Activated naive CD4-positive, alpha-beta T cell treated with anti-CD3 and anti-CD28 coated beads, Interleukin-2, amount 10 ng/mL, durations not matched to agents 7 days and 5 days (primary cell): ENCODE measurements around the gene NACAD.
"Not testable (repeated sequence)": the region's sequence is repeated elsewhere in the genome, so short reads cannot be mapped to it uniquely, and the experiment has no call there.

ENCODE experiments used
- CTCF ChIA-PET: fragments of 350-600 bp; sonication (Branson Sonifier 250); formaldehyde crosslinking; loops from one replicate; lab custom pipeline; 2021; ENCODE audit warnings: antibody characterized with exemption; lab: Charles Lee
- DNase-seq: peaks from one replicate; pipeline ENCODE4 v3.0.0-alpha.2; 2020
- H3K27ac Mint-ChIP-seq: one replicate; pipeline ENCODE4 v1.8.0; 2021; ENCODE audit warnings: mild to moderate bottlenecking, moderate library complexity, mixed read lengths
- H3K27me3 Mint-ChIP-seq: one replicate; pipeline ENCODE4 v1.8.0; 2021; ENCODE audit warnings: mild to moderate bottlenecking, mixed read lengths
- H3K36me3 Mint-ChIP-seq: one replicate; pipeline ENCODE4 v1.8.0; 2021; ENCODE audit warnings: mixed read lengths
- H3K4me1 Mint-ChIP-seq: one replicate; pipeline ENCODE4 v1.8.0; 2021; ENCODE audit warnings: mixed read lengths
- H3K4me3 Mint-ChIP-seq: one replicate; pipeline ENCODE4 v1.8.0; 2021; ENCODE audit warnings: mild to moderate bottlenecking, moderate library complexity, mixed read lengths
- H3K9me3 Mint-ChIP-seq: one replicate; pipeline ENCODE4 v1.8.0; 2021; ENCODE audit warnings: mixed read lengths

Gene NACAD

DNA sequence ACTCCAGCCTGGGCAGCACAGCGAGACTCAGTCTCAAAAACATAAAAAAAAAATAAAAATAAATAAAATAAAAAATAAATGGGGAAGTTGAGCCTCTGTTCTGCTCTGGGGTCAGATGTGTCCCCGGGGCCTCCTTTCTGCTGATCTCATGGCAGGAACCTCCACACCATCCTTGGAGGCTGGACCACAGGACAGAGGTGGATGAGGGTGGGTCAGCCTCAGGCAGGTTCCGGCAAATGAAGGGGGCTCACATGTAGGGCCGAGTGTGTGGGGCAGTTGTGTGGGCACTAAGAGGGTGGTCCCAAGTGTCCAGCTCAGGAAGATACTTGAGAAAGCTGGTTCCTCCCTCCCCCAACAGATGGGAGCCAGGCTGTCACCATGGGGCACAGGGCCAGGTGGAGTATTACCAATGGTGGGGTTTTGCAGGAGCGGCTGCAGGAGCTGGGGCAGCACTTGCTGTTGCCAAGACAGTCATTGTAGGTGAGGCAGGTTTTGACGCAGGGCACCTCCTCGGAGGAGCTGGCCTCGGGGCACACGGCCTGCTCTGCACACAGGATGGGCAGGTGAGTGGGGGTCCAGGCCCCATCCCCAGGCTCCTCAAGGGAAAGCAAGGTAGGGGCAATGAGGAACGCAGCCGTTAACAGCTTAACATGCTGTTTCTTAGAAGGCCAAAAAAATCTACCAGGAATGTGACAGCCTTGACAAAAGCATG lies 36.6 kb upstream of the NACAD start:
- peaks cover 6% of the 10 kb centered on the region for H3K27me3 Mint-ChIP-seq
- H3K4me1 Mint-ChIP-seq: peaks cover 30% of the 10 kb centered on the region
- no peaks in the 10 kb centered on the region for H3K9me3 Mint-ChIP-seq
- no peaks in the 10 kb centered on the region for H3K36me3 Mint-ChIP-seq
- H3K4me3 Mint-ChIP-seq: no peak overlapping the region
- DNase-seq: no peak
- CTCF ChIA-PET: no interaction called here
- H3K27ac Mint-ChIP-seq: no peak overlapping the region

DNA sequence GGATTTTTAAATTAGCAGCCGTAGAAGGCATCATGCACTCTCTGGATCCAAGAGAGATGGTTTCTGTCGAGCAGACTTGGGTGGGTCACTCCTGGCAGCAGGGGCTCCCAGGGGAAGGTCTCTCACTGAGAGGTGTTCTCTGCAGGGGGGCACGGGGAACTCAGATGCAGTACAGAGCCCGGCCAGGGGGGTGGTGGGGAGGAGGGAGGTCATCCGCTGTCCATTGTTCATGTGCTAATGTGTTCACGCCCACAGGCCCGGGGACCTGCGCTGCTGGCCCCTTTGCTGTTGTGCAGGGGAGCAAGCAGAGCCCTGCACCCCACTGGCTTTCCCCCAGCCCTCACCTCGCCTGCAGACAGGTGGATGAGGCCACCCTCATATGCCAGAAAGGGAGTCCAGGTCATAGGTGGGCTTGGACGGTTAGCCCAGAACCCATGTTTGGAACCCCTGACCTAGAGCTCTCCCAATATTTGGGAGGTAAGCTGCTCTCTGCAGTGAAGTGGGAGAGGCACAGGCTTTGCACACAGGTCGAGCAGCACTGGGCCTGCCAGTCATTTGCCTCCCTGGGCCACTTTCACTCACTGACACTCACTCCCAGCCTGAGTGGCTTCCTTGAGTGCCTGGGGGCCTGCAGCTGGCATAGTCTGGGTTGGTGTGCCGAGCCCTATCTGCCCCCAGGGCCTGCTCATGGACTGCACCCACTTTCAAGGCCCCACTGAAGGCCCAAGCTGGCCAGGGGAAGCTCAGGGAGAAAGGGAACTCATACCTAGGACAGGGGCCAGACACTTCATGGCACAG lies 35.3 kb upstream of the NACAD start:
- Mint-ChIP-seq H3K9me3 (no peaks in the 10 kb centered on the region), H3K27ac (peak overlapping the region; percentile 89), H3K4me1 (peaks cover 36% of the 10 kb centered on the region), H3K36me3 (no peaks in the 10 kb centered on the region), H3K4me3 (no peak overlapping the region), H3K27me3 (no peaks in the 10 kb centered on the region)
- CTCF ChIA-PET: interaction anchor here (1.2 to 2.0 kb wide), 2 partner anchors 12 to 150 kb away, joined by 4 to 9 read pairs; no protein-coding TSS in a partner anchor
- no peak for DNase-seq

DNA sequence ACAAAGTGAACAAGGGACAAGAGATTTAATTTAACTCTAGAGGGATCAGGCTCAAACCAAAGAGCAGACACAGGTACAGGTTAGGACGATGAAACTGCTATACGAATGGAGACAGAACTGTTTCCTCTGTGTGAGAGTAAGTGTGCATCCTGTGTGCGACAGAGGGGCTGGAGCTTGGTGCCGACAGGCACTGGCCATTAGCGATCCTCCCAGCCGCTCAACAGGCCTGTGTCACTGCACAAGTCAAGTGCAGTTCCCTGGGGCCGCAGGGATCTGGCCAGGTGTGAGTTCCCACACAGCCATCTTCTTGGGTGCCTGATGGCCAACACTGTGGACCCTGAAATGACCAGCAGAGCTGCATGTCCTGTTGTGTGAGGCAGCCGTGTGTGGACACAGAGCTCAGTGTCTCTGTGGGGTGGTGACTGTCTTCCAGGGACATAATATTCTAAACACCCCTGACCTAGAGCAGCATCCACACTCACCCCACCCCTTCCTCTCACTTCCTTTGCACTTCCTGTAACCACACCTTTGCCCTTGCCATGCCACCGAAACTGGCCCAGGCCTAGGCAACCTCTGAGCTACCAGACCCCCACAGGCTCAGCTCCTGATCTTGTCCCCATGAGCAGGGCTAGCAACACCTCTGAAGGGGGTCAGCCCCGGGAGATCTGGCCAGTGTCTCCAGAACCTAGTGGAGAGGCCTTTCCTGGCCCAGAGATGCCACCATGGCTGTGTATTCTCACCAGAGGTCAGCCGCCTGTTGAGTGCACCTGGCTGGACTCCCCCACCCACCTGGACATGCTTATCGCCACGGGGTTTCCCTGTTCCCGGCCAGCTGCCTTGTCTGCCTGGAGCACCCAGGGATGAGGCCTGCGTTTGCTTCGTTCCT lies 34.4 kb upstream of the NACAD start:
- no peaks in the 10 kb centered on the region for H3K36me3 Mint-ChIP-seq
- DNase-seq: peak; percentile 52
- no peaks in the 10 kb centered on the region for H3K27me3 Mint-ChIP-seq
- H3K9me3 Mint-ChIP-seq: no peaks in the 10 kb centered on the region
- CTCF ChIA-PET: interaction anchor here (1.1 to 2.0 kb wide), 3 partner anchors 13 to 241 kb away, joined by 3 to 9 read pairs (median 4); no protein-coding TSS in a partner anchor
- H3K4me3 Mint-ChIP-seq: peak overlapping the region; percentile 18
- H3K27ac Mint-ChIP-seq: peak overlapping the region; percentile 89
- peaks cover 43% of the 10 kb centered on the region for H3K4me1 Mint-ChIP-seq

DNA sequence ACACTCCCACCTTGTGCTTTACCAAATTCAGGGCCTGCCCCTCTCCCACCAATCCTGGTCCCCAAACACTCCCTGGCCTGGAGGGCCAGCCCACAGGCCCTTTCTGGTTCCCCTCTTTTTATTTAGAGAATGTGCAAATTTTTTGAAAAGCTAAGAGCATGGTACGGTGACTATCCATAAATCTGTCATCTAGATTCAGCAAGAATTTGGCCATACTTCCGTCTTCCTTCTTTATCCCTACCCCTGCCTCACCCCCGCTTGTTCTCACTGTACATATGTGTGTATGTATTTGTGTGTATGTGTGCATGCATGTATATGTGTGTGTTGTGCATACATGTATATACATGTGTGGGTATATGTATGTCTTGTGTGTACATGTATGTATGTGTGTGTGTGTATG lies 30.8 kb upstream of the NACAD start:
- DNase-seq: no peak
- Mint-ChIP-seq H3K27ac (no peak overlapping the region), H3K4me3 (no peak overlapping the region), H3K36me3 (no peaks in the 10 kb centered on the region), H3K4me1 (peaks cover 46% of the 10 kb centered on the region), H3K27me3 (peaks cover 25% of the 10 kb centered on the region), H3K9me3 (no peaks in the 10 kb centered on the region)
- CTCF ChIA-PET: no interaction called here

DNA sequence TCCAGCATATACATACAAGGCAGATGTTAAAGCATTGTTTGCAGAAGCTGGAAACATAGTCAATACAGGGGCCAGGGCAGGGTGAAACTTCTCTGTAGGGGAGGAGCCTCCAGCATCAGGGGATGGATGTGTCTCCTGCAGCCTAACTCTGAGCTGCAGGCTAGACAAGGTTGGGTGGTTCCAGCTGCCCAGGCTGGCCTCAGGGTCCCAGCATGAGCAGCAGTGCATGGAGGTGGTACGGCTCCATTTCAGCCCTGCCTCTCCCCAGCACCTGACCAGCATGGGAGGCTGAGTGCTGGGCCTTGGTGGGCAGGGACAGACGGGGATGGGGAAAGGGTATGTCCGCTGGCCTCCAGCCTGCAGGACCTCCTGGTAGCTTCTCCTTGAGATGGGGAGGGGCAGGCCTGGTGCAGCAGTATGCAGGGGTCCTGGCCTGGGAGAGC lies 30.1 kb upstream of the NACAD start:
- Mint-ChIP-seq H3K4me1 (peaks cover 44% of the 10 kb centered on the region), H3K36me3 (no peaks in the 10 kb centered on the region), H3K27me3 (peaks cover 31% of the 10 kb centered on the region), H3K27ac (peak overlapping the region; percentile 35), H3K9me3 (no peaks in the 10 kb centered on the region), H3K4me3 (no peak overlapping the region)
- no peak for DNase-seq
- CTCF ChIA-PET: interaction anchor here (0.7 to 0.8 kb wide), 2 partner anchors 17 to 157 kb away, joined by 3 to 4 read pairs; no protein-coding TSS in a partner anchor

DNA sequence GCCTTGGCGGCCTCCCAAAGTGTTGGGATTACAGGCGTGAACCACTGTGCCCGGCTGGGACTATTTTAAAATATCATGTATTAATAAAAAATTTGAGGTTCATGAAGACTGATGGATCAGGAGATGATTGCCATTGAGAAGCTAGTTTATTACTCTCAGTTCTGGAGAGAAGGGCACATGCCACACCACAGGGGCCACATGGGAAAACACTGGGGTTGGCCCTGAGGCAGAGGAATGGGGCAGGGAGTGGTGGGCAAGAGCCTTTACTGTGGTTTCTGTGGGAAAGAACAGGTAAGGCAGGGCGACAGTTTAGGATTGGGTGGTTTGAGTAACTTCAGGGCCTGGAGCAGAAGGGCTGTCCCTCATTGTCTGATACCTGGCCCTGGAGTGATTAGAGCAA lies 29.5 kb upstream of the NACAD start:
- Mint-ChIP-seq H3K27me3 (peaks cover 31% of the 10 kb centered on the region), H3K4me1 (peaks cover 38% of the 10 kb centered on the region), H3K36me3 (no peaks in the 10 kb centered on the region), H3K9me3 (no peaks in the 10 kb centered on the region), H3K27ac (peak overlapping the region; percentile 35), H3K4me3 (no peak overlapping the region)
- no peak for DNase-seq
- CTCF ChIA-PET: interaction anchor here (0.7 to 0.8 kb wide), 2 partner anchors 18 to 157 kb away, joined by 3 to 4 read pairs; no protein-coding TSS in a partner anchor

DNA sequence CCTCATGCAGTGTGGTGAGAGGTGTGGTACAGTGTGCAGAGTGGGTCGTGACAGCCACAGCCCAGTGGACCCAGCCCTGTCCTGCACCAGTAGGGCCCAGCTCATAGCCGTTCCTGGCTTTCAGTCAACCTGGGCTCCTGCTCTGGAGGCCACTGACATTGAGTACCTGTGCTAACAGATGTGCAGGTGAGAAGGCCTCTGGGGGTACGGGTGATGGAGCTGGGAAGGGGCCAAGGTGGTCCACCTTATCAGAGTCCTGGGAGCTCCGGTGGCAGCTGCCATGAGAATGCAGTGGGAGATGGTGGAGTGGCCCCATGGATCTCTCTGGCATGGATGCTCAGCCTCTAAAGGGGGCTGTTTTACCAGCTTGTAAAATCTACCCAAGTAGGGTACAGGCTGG lies 28.8 kb upstream of the NACAD start:
- H3K4me1 Mint-ChIP-seq: peaks cover 37% of the 10 kb centered on the region
- H3K9me3 Mint-ChIP-seq: no peaks in the 10 kb centered on the region
- H3K4me3 Mint-ChIP-seq: no peak overlapping the region
- H3K27ac Mint-ChIP-seq: no peak overlapping the region
- H3K36me3 Mint-ChIP-seq: peaks cover 1% of the 10 kb centered on the region
- DNase-seq: no peak
- H3K27me3 Mint-ChIP-seq: peaks cover 35% of the 10 kb centered on the region
- CTCF ChIA-PET: interaction anchor here (0.6 to 1.6 kb wide), 3 partner anchors 19 to 142 kb away, joined by 3 read pairs; no protein-coding TSS in a partner anchor

DNA sequence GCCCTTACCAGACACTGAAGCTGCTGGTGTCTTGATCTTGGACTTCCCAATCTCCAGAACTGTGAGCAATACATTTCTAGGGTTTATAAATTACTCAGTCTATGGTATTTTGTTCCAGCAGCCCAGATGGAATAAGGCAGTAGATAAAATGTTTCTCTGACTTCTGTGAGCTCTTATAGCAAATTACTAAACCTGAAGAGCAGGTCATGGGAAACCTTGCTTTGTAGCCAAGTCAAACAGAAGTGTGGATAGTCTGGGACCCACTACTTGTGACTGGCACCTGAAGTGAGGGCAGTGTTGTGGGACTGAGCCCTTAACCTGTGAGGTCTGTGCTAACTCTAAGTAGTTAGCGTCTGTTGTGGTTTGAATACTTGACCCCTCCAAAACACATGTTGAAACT lies 27.3 kb upstream of the NACAD start:
- CTCF ChIA-PET: interaction anchor here (0.5 to 1.6 kb wide), 2 partner anchors 88 to 115 kb away, joined by 3 to 4 read pairs; no protein-coding TSS in a partner anchor
- Mint-ChIP-seq H3K9me3 (no peaks in the 10 kb centered on the region), H3K4me1 (peaks cover 41% of the 10 kb centered on the region), H3K27ac (no peak overlapping the region), H3K27me3 (peaks cover 41% of the 10 kb centered on the region), H3K36me3 (peaks cover 13% of the 10 kb centered on the region), H3K4me3 (no peak overlapping the region)
- DNase-seq: no peak

DNA sequence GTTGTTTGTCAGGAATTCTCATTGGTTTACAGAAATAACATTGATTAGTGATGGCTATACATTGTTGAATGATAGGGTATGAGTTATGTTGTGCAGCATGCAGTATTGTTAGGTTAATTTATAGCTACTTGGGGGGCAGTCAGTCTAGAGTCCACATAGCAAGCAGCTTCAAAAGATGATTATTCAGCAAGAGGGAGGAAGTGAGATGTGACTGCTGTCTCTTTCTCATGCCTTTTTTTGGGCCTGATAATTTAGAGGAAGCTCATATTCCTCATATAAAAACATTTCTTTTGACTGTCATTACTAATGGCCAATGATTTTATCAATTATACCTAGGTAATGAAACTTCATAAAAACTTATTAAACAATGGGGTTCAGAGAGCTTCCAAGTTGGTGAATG lies 26.2 kb upstream of the NACAD start:
- Mint-ChIP-seq H3K27ac (no peak overlapping the region), H3K4me3 (no peak overlapping the region), H3K9me3 (no peaks in the 10 kb centered on the region), H3K27me3 (peaks cover 41% of the 10 kb centered on the region), H3K4me1 (peaks cover 46% of the 10 kb centered on the region), H3K36me3 (peaks cover 20% of the 10 kb centered on the region)
- CTCF ChIA-PET: interaction anchor here (0.6 to 4.5 kb wide), 5 partner anchors 8 to 332 kb away, joined by 3 to 14 read pairs (median 4); no protein-coding TSS in a partner anchor
- no peak for DNase-seq

DNA sequence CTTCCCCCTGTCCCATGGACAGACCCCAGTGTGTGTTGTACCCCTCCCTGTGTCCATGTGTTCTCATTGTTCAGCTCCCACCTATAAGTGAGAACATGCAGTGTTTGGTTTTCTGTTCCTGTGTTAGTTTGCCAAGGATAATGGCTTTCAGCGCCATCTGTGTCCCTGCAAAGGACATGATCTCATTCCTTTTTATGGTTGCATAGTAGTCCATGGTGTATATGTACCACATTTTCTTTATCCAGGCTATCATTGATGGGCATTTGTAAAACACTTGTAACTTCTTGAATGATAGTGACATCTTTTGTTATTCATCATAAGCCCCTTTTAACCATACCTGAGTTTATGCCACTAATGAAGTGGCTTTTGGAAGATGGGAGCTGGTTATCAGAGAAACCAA lies 25.5 kb upstream of the NACAD start:
- CTCF ChIA-PET: interaction anchor here (1.0 to 4.5 kb wide), 4 partner anchors 21 to 141 kb away, joined by 4 to 14 read pairs (median 4); no protein-coding TSS in a partner anchor
- Mint-ChIP-seq H3K27me3 (peaks cover 41% of the 10 kb centered on the region), H3K36me3 (peaks cover 22% of the 10 kb centered on the region), H3K4me1 (peaks cover 44% of the 10 kb centered on the region)
- H3K27ac Mint-ChIP-seq, H3K9me3 Mint-ChIP-seq, DNase-seq, H3K4me3 Mint-ChIP-seq: not testable (repeated sequence)

DNA sequence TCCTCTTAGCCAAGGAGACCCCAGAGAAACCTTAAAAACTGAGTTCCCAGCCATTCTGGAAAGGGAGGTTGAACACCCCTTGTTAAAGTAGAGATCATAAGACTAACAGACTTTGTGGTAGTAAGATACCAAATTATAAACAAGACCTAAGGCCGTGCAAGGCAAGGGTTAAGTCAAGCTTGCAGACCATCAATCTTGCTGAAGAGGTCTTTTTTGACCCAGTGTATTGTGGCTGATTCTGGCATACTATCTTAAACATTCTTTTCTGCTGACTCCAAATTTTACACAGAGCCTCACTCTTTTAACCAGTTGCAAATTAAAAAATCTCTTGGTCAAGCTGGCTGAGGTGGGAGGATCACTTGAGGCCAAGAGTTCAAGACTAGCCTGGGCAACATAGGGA lies 23.9 kb upstream of the NACAD start:
- DNase-seq: no peak
- H3K9me3 Mint-ChIP-seq: no peaks in the 10 kb centered on the region
- H3K4me3 Mint-ChIP-seq: peak overlapping the region; percentile 97
- H3K27me3 Mint-ChIP-seq: peaks cover 41% of the 10 kb centered on the region
- CTCF ChIA-PET: interaction anchor here (0.6 to 4.5 kb wide), 4 partner anchors 23 to 139 kb away, joined by 3 to 14 read pairs (median 4); no protein-coding TSS in a partner anchor
- H3K27ac Mint-ChIP-seq: peak overlapping the region; percentile 99
- H3K36me3 Mint-ChIP-seq: peaks cover 35% of the 10 kb centered on the region
- H3K4me1 Mint-ChIP-seq: peaks cover 52% of the 10 kb centered on the region

DNA sequence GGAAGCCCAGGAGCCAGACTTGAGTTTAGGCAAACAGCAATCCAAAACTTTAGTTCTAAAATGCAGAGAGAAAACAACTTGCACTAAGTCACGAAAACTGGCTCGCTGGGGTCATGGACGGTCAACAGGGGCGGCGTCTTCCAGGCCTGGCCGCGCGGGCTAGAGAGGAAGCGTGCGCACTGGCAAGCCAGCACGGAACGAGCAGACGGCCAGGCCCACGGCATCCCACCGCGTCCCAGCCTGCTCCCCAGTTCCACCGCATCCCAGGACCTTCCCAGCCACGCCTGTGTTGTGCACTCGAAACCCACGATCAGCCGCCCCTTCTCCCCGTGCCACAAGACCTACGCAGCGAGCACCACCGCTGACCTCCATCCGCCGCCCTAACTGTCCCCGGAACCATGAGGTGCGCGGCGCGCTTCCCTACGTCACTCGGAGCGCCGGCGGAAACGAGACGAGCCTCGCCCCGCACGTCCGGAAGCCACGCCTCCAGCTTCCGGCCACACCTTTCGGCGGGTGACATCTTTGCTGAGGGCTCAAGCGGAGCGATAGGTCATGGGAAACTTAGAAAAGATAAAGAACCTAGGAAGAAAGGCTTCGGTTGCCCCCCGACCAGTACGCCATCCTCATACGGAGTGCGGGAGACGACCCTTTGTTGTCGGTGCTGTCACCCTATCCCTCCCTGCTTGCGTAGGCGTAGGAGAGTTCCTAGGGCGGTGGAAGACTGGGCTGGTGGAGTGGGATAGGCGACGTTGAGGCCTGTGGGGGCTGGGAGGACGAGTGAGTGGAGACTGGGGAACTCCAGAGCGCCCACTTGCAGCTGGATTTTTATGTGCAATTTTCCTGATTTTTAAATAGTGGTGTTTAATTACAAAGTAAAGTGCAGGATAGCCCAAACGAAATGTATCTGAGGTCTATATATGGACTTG lies 22.8 kb upstream of the NACAD start, which contains the start of gene TBRG4:
TSS of gene TBRG4 (minus strand) at position 400 of the 926 bp plus-strand sequence. CDS start 2,460 bp downstream, outside the sequence.
- Mint-ChIP-seq H3K9me3 (no peaks in the 10 kb centered on the region), H3K36me3 (peaks cover 42% of the 10 kb centered on the region), H3K27ac (peak within 1 kb of the TSS; percentile 99), H3K27me3 (peaks cover 32% of the 10 kb centered on the region), H3K4me3 (peak within 1 kb of the TSS; percentile 97), H3K4me1 (peaks cover 59% of the 10 kb centered on the region)
- peak; percentile 96 for DNase-seq
- CTCF ChIA-PET: interaction anchor here (0.6 to 4.5 kb wide), 6 partner anchors 24 to 138 kb away, joined by 3 to 14 read pairs (median 3); no protein-coding TSS in a partner anchor
